Heart left ventricle (tissue), 13 donors: ENCODE results near the gene CNTN4.

Experiments
- CTCF ChIP-seq, 12 donors: fragments of 200-600 bp; sonication (generic) in 4 of 12; IDR thresholded peaks; one replicate each; pipeline versions ENCODE4 v1.5.0 to v1.8.0; 2018 to 2022; ENCODE audit warnings: antibody characterized with exemption in 12 of 12, mild to moderate bottlenecking in 5 of 12
- POLR2A ChIP-seq, 2 donors: fragments of 450-650 bp; IDR thresholded peaks; one replicate each; pipeline ENCODE4 v1.6.1; 2017; ENCODE audit warnings: antibody characterized with exemption in 2 of 2, mild to moderate bottlenecking in 2 of 2, moderate library complexity in 2 of 2
- donor health status: ischemic (EF 13 %, LVEDD 7.1; RV severe dilation, severe dysfunction).
- donor health status: DM: no; HTN: yes; CAD: no.
- donor health status: DM: no; HTN: no; CAD: no.
- donor health status: ischemic (EF 25% LVEDD 6.9; RV normal size, moderate dysfunction).
- donor health status: ischemic (EF 25% LVEDD 5.7; RV mildly dilated, moderate dysfunction).
- donor health status: ischemic (EF 35%, LVEDD 5.7; RV mildly dilated, moderate dysfunction).
- donor health status: nonischemic (EF 11% LVEDD 7.7; RV severe dilation, severe dysfunction).
- donor health status: DM: yes; HTN: yes; CAD: no.
- donor health status: PGD.
- donor health status: ischemic (EF 29% LVEDD 5.4; RV normal size, mild dysfunction).
- donor health status: nonischemic (EF 23%, LVEDD 6.1; RV moderate dilation, normal function).

- TF ChIP-seq CTCF (IDR thresholded peaks at IDR 0.05) (no peak), POLR2A (IDR thresholded peaks at IDR 0.05) (no peak)
Observed at GRCh38 chr3:3069723-3070122, 971.1 kb downstream of the CNTN4 start.
